ENCODE data around the gene COL26A1.
A peak's percentile ranks its signal among the peaks of the same experiment; 100 is the strongest.

The COL26A1 gene

DNA sequence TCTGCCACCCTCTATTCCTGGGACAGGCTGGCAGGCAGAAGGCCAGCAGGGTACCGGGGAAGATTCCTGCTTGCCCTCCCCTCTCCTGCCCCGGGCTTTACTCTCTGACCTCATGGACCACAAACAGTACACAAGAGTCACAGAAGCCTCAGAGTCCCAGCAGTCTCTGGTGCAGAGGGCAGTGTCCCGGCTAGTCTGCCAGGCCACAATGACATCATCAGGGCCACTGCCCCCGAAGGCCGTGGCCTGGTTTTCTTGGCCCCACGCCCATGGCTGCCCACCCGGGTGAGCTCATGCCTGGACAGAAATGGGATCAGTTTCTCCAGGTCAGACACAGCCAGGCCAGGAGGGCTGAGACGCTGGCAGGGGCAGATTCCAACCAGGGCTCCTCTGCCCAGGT is 174.5 kb downstream of the COL26A1 start:
- DNase-seq, result no peak

DNA sequence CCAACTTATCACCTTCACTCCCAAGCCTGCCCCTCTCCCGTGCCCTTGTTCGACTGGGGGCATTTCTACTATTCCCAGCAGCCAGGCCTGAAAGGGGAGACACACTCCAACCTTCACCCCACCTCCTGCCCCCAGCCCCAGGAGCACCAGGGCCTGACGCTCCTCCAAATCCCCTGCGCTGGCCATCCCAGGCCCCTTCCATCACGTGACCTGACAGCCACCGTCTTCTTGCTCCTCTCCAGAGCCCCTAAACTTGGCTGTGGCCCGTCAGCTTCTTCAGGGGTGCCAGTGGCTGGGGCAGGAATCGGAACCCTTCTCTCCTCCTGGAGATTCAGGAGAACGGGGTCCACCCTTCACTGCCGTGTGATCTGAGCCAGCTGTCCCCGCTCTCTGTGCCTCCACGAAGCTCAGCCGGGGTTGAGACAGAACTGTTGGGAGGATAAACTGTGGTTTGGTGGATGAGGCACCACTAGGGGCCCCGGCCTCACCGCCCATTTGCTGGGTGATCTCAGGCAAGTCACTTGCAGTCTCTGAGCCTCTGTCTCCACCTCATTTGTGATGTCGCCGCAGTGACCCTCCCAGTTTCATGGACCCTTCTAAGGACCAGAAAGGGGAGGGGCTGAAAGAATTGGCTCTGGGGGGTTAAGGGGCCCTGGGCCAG is 175.4 kb downstream of the COL26A1 start:
- no peak for DNase-seq

DNA sequence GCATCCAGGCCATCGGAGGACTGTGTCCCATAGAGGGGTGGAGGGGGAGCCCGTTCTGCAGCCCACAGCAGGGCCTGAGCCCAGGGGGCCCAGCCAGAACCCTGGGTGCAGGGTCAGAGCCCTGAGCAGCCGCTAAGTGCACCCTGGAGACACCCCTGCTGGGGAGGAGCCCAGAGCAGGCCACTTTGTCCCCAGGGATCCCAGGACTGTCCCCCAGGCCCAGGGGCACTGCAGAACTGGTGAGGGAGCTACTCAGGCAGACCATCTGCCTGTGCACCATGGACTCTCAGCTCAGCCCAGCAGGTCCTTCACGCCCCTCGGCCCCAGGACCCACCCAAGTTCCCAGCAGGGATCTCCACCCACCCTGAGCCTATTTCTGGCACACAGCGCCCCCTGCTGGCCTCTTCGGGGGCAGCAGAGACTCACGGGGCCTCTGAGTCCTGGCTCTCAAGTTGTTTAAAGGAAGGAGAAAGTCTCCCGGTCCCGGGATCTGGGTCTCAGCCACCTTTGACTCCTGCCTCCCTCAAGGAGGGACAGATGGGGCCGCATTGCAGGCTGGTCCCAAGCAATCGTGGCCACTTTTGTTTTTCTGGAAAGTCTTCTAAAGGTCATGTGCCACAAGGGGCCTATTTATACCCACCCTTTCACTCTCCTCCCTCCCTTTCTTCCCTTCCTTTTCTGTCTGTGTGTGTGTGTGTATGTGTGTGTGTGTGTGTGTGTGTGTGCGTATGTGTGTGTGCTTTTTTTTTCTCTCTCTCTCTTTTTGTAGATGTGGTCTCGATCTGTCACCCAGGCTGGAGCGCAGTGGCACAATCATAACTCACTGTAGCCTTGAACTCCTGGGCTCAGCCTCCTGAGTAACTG is 176.2 kb downstream of the COL26A1 start:
- peak; percentile 53 for DNase-seq

DNA sequence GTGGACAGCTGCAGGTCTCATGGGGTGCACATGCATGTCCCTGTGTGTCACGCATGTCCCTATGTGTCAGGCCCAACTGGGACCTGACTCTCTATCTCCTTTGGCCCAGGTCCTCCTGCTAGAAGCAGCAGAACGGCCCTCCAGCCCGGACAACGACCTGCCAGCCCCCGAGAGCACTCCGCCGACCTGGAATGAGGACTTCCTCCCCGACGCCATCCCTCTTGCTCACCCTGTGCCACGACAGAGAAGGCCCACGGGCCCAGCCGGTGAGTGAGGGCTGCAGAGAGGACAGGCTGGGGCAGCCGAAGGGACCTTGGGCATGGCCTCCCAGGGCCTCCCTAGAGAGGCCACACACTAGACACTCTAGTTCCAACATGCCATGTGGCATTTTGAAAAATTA is 177.1 kb downstream of the COL26A1 start:
- no peak for DNase-seq

DNA sequence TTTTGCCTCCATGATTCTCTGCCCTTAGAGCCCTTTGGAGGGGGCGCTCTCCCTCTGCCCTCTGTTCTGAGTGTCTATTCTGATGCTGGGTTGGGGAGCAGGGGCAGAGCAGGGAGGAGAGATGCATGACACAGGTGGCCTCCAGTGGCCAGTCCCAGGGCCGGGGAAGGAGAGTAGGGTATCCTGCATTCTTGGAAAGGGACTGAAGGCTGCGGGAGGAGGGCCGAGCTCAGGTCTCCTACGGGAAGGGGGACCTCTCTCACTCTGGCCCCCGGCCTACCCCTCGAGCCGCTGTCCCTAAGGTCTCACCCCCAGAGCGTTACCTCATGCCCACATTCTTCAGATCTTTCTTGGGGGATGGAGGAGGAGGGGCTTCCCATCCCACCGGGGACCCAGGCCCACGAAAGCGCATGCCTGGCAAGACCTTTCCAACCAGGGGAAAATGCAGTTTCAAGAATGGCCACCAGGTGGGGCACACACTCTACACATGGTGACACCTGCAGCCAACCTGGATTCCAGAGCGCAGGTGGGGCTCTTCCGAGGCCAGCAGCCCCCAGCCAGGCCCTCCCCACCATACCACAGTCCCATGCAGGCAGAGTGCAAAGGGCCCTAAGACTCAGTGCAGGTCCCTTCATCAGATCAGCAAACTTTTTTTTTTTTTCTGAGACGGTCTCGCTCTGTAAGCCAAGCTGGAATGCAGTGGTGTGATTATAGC is 180.0 kb downstream of the COL26A1 start:
- DNase-seq, result peak; percentile 67

DNA sequence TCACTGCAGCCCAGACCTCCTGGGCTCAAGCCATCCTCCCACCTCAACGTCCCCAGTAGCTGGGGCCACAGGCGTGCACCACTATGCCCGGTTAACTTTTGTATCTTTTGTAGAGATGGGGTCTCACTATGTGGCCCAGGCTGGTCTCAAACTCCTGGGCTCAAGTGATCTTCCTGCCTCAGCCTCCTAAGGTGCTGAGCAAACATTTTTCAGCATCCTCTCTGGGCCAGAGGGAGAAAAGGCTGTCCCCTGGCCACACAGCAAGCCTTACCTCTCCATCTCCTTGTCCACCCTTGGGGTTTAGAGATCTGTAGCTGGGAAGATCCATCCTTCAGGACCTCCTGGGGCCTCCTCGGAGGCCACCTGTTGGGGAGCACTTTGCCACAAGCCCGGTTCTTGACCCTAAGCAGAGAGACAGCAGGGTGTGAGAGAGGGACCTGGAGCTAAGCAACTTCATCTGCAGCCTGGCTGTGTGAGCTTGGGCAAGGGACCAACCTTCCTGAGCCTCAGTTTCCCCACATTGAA is 180.6 kb downstream of the COL26A1 start:
- no peak for DNase-seq

DNA sequence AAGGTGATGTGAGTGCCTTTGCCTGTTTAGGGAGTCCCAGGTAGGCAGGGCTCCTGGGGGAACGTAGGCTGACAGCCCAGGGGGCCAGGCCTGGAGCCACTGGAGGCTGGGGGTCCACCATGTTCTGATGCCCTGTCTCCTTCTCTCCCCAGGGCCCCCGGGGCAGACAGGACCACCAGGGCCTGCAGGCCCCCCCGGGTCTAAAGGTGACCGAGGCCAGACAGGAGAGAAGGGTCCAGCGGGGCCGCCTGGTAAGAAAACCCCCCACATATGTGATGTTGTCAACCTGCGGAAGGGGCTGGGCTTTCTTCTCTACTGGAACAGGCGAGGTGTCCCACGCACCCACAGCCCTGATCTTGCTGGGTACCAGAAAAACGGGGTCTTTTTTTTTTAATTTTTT is 181.2 kb downstream of the COL26A1 start:
- no peak for DNase-seq

DNA sequence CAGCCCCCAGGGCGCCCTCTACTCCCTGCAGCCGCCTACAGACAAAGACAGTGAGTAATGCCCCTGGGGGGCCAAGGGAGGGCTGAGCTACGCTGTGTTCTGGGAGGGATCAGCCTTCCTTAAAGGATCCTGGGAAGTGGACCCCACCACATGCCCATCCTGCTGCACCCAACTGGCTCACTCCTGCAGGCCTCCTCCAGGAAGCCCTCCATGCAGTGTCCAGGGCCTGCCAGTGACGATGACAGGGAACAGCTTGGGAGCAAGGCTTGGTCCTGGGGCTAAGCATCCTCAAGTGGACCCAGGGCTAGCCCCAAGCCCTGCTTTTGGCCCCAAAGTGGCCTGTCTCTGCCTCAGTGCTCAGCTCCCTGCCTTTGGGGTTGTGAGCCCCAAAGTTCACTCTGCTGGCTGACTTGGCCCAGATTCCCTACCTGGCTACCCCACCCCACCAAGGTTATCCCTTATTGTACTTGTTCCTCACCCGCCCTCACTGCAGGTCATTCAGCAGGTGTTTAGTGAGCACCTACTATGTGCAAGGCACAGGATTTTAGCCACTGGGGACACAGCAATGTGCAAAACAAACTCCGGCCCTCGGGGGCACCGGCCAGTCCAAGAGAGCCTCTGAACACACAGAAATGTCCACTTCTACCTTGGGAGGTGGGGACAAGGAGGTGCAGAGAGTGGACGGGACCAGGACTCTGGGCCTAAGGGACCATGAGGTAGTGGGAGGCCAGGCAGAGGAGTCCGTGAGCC is 182.9 kb downstream of the COL26A1 start:
- DNase-seq, result no peak

DNA sequence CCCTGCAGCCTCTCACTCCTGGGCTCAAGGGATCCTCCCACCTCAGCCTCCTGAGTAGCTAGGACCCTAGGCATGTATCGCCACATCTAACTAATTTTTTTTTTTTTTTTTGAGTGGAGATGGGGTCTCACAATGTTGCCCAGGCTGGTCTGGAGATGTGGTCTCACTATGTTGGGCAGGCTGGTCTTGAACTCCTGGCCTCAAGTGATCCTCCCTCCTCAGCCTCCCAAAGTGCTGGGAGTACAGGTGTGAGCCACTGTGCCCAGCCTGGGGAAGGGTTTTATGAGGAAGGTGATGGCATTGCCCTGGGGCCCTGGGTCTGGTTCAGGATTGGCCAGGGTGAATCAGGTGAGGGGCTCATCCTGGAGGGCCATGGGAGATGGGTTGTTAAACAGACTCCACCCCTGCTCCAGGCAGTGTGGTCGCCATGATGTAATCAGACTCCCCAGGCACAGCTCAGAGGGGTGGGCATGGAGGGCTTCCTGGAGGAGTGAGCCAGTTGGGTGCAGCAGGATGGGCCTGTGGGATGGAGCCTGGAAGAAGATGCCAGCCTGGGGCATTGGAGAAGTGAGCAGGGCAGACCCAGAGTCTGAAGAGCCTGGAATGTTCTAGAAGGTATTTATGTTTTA is 183.7 kb downstream of the COL26A1 start:
- no peak for DNase-seq

DNA sequence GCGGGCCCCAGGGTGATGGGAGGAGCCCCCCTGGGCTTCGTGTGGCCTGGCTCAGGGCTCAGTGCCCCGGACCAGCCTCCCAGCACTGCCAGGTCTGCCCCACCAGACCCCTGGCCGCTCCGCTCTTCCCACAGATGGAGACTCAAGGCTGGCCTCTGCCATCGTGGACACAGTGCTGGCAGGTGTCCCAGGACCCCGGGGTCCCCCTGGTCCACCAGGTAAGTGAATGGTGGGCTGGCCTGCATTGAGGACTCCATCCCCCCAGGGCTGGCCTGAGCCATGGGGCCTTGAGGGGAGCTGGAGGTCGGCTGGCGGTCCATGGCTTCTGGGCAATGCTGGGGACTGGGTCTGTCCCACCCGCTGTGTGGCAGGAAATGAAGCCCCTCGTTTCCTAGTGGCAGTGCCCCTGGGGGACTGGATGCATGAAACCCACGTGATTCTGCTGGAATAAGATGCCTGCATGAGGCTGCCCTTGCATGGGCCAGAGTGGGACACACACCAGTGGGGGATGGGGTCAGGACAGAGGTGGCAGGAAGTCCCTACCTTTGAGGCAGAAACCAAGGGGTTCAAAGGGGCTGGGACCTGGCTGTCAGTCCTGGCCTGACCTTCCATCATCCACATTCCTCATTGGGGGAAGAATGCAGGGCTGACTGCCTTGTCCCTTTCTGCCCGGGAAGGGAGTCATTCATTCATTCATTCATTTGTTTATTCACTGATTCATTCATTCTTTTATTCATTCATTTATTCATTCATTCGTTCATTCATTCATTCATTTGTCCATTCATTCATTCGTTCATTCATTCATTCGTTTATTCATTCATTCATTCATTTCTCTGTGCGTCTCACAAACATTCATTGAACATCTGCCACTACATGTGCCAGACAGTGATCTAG is 184.6 kb downstream of the COL26A1 start:
- DNase-seq, result no peak

DNA sequence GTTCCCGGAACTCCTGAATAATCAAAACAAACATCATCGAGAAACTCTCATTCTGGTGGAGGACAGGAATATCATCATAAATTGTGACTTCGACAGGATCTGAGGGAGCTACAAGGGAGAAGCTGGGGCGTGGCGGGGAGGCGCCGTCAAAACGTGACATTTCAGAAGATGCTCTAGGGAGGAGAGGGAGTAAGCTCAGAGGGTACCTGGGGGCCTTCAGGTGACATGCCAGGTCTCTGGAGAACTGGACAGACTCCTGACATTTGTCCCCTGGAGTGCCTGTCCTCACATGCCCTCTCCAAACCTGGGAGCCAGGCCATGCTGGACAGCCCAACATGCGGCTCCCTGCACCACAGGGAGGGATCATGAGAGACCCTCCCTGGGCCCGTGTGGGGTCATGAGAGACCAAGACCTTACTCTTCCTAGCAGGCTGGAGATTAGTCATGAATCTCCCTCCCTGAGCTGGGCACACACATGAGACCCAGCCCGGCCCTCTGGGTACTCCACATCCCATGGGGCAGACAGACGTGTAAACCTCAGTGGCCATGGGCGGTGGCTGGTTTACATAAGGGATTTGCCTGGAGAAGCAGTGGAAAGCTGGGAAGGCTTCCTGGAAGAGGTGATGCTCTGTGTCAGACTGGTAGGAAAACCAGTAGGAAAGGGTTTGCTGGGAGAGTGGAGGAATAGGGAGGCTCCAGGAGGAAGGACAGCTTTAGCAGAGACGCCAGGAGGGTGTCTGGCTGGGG is 185.4 kb downstream of the COL26A1 start:
- no peak for DNase-seq

DNA sequence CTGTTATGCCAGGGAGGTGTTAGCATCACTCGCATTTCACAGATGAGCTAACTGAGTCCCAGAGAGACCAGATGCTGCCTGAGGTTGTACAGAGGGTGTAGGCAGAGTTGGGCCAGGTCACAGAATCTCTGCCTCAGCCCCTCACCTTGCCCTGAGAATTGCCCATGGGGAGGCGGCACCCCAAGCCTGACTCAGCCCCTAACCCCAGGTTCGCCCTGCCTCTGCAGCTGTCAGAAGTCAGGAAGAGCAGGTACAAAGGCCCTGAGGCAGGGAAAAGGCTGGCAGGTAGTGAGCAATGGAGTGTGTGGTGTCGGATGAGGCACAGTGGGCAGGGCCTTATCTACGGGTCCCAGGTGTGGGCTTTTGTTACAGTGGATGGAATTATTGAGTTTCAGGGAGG is 187.1 kb downstream of the COL26A1 start:
- DNase-seq, result no peak

DNA sequence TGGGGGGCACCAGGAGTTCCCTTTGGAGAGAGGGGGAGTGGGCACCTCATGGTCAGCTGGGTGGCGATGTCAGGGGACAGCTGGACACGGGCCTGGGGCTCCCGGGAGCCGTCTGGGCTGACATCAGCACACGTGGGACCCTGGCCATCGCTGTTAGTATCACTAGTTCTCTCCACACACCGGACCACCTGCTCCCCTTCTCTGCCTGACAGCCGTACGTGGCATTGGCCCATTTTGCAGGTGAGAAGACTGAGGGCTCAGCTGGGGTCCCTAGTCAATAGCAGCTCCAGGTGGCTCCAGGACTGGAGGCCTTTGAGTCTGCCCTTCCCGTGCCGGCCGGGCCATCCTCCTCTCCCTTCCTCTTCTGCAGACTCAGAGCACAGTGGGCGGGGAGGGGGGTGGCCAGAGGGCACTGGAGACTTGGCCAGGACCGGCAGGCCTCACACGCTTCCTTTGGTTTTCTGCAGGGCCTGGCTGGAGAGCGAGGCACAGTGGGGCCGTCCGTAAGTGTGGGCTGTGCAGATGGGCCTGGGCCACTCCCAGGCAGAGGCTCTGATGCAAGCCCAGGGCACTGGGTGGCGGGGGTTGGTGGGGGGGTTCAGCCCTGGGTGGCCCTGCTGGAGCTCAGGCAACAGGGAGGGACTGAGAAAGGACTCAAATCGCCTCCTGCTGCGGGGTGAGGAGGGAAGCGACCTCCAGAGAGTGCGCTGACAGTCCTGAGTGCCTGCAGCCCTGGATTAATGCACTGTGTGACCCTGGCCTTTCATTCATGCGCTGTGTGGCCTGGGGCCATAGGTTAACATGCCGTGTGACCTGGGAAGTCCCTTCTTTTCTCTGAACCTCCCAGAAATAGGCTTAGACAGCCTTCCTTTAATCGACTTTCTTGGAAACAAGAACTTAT is 188.2 kb downstream of the COL26A1 start:
- no peak for DNase-seq

DNA sequence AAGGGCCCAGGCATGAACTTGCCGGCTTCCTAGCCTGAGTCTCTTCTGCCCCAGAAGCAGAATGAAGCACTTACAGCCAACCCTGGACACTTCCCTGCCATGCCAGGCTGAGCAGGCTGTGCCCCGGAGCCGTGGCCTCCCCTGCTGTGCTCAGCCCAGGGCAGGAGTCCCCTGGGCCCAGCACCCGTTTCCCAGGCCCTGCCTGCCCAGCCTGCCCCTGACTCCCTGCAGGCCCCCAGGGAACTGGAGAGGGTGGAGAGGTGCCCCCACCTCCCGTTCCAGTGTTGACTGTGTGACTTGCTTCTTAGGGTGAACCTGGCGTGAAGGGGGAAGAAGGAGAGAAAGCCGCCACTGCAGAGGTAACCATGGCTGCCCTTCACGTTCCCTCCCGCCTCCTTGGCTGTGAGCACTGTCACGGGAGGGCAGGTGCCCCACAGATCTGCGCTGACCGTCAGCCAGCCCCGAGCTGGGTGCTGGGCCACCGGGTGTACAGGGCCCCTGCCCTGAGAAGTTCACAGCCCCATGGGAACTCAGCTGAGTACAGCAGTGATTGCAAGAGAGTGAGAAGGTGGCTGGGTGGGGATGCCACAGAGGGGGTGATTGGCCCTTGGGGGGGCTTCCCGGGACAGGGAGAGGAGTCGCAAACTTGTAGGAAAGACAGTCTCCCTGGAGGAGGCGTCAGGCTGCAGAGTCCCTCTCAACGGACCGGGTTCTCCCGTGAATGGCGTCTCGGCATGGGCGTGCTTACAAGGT is 190.5 kb downstream of the COL26A1 start:
- DNase-seq, result no peak

DNA sequence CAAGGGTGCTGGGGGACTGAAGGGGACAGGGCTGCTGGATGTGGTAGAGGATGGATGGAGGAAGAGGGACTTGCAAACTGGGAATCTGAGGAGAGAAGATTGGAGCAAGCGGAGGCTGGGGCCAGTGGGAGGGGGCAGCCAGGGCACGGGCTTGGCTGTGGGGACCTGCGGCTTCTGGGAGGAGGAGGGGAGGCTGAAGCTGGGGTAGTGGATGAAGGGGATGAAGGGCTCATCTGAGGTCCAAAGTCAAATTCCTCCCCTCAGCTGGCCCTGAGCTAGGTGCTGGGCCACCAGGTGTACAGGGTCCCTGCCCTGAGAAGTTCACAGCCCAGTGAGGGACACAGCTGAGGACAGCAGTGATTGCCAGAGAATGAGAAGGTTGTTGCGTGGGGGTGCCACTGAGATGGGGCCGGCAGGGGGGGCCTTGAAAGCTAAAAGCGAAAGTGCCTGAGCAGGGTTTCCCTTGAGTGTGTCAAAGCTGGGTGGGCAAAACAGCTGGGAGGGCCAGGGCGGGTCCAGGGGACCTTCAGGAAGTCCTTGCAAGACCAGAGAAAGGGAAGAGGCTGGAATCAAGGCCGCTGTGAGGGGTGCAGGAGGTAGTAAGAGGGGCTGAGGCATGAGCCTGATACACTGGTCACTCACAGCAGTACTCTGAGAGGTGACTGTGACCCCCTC is 191.2 kb downstream of the COL26A1 start:
- no peak for DNase-seq

DNA sequence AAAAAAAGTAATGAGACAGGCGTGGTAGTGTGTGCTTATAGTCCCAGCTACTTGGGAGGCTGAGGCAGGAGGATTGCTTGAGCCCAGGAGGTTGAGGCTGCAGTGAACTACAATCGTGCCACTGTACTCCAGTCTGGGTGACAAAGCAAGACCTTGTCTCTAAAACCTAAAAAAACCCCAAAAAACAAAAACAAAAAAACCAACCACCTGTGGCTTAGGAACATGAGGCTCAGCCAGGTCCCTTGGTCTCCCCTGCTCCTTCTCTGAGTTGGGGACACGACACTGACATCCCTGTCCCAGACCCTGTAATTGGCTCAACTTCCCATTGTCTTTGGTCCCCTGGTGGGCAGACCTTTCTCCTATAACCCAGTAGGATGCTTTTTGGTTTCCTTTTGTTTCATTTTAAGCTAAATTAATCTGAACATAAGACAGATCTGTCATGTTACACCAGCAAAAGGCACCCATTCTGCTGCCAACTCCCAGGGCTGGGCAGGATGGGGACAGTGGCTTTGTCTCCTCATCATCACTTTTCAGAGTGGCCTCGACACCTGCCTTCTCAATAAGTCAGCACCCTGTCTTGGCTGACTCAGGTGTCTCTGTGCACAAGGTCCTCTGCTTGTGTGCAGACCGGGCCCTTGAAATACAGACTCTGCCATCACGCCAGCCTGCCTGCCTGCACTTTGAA is 192.1 kb downstream of the COL26A1 start:
- no peak for DNase-seq

DNA sequence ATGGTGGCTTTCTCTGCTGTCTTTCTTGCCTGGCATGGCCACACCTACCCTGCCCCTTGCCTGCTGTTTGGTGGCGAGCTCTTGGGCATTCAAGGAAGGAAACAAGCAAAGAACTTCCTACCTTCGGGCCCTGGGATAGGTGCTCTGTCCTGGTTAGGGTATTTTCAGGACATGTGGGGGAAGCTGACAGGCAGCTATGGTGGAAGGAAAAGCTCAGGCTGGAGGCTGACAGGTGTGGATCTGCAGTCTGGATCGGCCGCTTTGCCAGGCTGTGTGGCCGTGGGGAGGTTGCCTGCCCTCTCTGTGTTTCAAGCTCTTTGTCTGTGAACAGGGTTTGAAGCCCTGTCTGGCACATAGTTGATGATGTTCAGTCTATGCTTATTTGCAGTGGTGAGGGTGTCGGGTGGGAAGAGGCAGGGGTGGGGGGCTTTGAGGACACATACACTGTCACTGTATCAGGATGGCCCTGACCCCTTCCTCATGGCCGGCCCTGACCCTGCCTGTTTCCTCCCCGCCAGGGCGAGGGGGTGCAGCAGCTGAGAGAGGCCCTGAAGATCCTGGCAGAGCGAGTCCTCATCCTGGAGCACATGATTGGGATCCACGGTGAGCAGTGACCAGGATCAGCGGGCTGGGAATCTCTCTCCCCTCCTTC is 192.7 kb downstream of the COL26A1 start:
- no peak for DNase-seq
